ENCODE data around the gene PPP2R5C. TPM values are rescaled to one million over a fixed set of nuclear protein-coding genes. Genes with fewer than 3 reads are reported as not detected.

Gene PPP2R5C
- total RNA-seq, 4 donors from 2014 or later, result 63.3 to 113 (median 75.9) TPM

DNA sequence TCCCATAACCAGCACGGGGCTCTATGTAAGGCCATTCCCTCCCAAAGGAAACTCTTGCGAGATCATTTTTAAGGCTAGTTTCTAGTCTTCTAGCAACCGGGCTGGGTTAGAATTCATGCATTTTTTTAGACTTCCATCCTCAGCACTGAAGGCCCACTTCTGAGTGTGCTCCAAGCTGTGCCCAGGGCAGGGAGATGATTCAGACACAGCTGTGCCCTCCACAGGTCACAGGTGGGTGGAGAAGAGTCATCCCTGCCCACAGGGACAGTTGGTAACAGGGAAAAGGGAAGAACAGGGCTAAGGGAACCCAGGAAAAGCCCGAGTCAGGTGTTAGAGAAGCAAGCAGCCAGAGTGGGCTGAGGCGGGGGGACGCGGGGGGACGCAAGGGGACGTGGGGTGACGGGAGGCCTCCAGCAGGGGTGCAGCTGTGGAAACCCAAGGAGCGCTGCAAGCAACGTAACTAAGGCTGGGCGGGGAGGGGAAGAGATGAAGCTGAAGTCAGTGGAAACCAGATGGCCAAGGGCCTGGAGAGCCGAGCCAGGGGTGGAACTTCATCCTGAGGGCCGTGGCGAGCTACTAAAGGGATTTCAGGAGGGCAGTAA is 27.2 kb upstream of the PPP2R5C start:
- no peak for TF ChIP-seq POLR2A (IDR thresholded peaks at IDR 0.05)
- TF ChIP-seq, protein P1, sequence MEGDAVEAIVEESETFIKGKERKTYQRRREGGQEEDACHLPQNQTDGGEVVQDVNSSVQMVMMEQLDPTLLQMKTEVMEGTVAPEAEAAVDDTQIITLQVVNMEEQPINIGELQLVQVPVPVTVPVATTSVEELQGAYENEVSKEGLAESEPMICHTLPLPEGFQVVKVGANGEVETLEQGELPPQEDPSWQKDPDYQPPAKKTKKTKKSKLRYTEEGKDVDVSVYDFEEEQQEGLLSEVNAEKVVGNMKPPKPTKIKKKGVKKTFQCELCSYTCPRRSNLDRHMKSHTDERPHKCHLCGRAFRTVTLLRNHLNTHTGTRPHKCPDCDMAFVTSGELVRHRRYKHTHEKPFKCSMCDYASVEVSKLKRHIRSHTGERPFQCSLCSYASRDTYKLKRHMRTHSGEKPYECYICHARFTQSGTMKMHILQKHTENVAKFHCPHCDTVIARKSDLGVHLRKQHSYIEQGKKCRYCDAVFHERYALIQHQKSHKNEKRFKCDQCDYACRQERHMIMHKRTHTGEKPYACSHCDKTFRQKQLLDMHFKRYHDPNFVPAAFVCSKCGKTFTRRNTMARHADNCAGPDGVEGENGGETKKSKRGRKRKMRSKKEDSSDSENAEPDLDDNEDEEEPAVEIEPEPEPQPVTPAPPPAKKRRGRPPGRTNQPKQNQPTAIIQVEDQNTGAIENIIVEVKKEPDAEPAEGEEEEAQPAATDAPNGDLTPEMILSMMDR (IDR thresholded peaks at IDR 0.05), result no peak
- TF ChIP-seq EP300 (IDR thresholded peaks at IDR 0.05), result no peak
- no peak overlapping the region for H3K4me3 ChIP-seq
- 76 to 81% methylated on average over 16 of the region's 16 CpGs for WGBS, 2 donors
- peaks cover 0 to 11% (median 4%) of the 10 kb centered on the region in 4 donors for H3K4me1 ChIP-seq
- no peaks in the 10 kb centered on the region for H3K9me3 ChIP-seq
- H3K27me3 ChIP-seq, result peaks cover 0 to 3% of the 10 kb centered on the region in 2 donors
- no peak for DNase-seq (ENCODE audit: low spot score in 2 of 2)
- H3K27ac ChIP-seq, result no peak overlapping the region
- no peaks in the 10 kb centered on the region for H3K36me3 ChIP-seq

DNA sequence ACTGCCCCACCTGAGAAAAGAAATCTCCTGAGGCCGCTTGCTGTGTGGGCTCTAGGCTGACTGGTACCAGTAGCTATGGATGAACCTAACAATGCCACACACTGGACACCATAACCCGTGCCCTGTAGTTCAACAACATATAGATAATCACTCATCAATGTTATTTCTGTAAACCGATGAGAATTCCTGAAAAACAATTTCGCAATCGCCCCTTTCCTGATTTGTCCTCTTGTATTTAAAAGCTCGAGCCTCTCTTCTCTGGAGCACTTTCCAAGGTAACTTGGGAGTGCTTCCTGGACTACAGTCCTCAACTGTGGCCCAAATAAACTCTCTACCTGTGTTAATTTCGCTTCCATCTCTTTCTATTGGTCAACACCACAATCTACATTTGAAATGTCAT is 26.1 kb upstream of the PPP2R5C start:
- no peak for DNase-seq (ENCODE audit: low spot score in 2 of 2)
- peaks cover 0 to 3% of the 10 kb centered on the region in 2 donors for H3K27me3 ChIP-seq
- TF ChIP-seq EP300 (IDR thresholded peaks at IDR 0.05) (no peak), POLR2A (IDR thresholded peaks at IDR 0.05) (no peak)
- TF ChIP-seq, protein P1 (IDR thresholded peaks at IDR 0.05), result no peak
- H3K27ac ChIP-seq, result no peak overlapping the region
- WGBS, 2 donors, result 84 to 86% methylated on average over 7 of the region's 7 CpGs
- peaks cover 0 to 1% (median 0%) of the 10 kb centered on the region in 4 donors for H3K9me3 ChIP-seq
- H3K4me3 ChIP-seq, result no peak overlapping the region
- no peaks in the 10 kb centered on the region for H3K36me3 ChIP-seq
- peaks cover 0 to 11% (median 4%) of the 10 kb centered on the region in 4 donors for H3K4me1 ChIP-seq

DNA sequence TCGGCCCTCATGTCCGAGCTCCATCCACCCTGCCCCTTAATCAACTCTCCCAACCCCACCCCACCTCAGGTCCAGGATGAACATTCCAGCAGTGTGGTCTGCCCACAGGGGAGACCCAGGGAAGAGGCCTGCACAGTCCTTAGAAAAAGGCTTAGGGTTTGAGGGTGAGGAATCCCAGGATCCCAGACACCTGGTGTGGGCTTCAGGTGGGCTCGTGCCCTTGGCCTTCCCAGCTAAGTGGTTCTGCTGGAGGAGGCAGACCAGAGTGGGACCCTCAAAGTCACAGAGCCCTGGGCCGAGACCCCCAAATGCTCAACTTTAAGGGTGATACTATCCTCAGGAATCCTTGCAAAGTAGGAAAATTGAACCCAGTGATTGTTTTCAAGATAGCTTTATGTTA is 25.4 kb upstream of the PPP2R5C start:
- no peak overlapping the region for H3K4me3 ChIP-seq
- H3K4me1 ChIP-seq, result peaks cover 0 to 10% (median 4%) of the 10 kb centered on the region in 4 donors
- peaks cover 0 to 3% of the 10 kb centered on the region in 2 donors for H3K27me3 ChIP-seq
- 79 to 87% methylated on average over 4 of the region's 4 CpGs for WGBS, 2 donors
- H3K9me3 ChIP-seq, result peaks cover 0 to 7% (median 0%) of the 10 kb centered on the region in 4 donors
- H3K36me3 ChIP-seq, result no peaks in the 10 kb centered on the region
- no peak for TF ChIP-seq POLR2A (IDR thresholded peaks at IDR 0.05)
- no peak for TF ChIP-seq EP300 (IDR thresholded peaks at IDR 0.05)
- TF ChIP-seq, protein P1 (IDR thresholded peaks at IDR 0.05), result no peak
- no peak for DNase-seq (ENCODE audit: low spot score in 2 of 2)
- no peak overlapping the region for H3K27ac ChIP-seq

DNA sequence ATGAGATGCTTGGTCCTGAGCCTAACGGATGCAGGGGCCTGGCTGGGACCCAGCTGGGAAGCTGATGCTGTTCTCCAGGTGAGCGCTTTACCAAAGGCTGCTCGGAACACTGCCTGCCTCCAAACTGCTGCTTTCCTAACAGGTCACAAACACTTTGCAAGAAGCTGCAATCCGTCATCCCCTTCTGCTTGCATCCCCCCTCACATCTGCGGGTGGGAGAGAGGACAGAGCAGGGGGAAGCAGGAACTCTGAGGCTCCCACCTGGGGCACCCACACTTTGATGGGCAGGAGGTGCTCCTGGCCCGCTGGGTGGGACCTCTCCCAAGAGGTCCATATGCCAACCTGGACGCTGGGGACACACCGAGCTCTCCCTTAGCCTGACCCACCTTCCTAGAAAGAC is 24.9 kb upstream of the PPP2R5C start:
- peaks cover 0 to 5% (median 1%) of the 10 kb centered on the region in 4 donors for H3K4me1 ChIP-seq
- H3K9me3 ChIP-seq, result peaks cover 0 to 11% (median 0%) of the 10 kb centered on the region in 4 donors
- peaks cover 0 to 3% of the 10 kb centered on the region in 2 donors for H3K27me3 ChIP-seq
- H3K27ac ChIP-seq, result no peak overlapping the region
- 79 to 85% methylated on average over 8 of the region's 8 CpGs for WGBS, 2 donors
- TF ChIP-seq, protein P1 (IDR thresholded peaks at IDR 0.05), result no peak
- TF ChIP-seq EP300 (IDR thresholded peaks at IDR 0.05), result no peak
- TF ChIP-seq POLR2A (IDR thresholded peaks at IDR 0.05), result no peak
- H3K36me3 ChIP-seq, result no peaks in the 10 kb centered on the region
- no peak overlapping the region for H3K4me3 ChIP-seq
- no peak for DNase-seq (ENCODE audit: low spot score in 2 of 2)

DNA sequence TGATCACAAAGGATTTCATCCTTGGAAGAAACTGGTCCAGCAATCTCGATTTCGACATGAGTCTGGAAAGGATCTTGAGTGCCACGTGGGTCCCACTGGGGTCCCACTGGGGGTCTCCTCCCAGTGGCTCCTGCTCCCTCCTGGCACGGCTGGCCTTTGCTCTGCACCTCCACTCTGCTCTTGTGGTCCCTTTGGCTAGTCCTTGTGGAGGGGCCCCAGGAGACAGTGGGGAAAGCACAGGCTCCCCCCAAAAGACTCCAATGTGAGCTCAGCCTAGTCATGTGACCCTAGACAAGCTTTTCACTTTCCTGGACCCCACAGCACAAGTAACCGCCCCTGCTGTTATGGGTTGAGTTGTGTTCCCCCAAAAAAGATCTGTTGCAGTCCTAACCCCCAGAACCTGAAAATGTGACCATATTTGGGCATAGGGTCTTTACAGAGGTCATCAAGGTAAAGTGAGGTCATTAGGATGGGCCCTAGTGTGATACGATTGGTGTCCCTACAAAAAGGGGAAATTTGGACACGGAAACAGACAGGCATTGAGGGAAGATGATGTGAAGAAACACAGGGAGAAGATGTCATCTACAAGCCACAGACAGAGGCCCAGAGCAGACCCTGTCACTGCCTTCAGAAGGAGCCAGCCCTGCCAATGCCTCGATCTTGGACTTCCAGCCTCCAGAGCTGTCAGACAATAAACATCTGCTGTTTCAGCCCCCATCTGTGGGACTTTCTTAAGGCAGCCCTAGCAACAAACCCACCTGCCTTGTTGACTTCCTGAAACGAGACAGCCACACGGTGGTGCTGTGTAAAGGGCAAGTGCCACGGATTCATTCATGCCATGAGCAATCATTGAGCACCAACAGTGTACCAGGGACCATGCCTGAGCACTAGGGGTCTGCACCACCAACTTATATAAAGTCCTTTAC is 23.8 kb upstream of the PPP2R5C start:
- Histone ChIP-seq H3K4me1 (no peaks in the 10 kb centered on the region), H3K27me3 (peaks cover 0 to 3% of the 10 kb centered on the region in 2 donors), H3K4me3 (no peak overlapping the region), H3K27ac (no peak overlapping the region), H3K36me3 (no peaks in the 10 kb centered on the region), H3K9me3 (peaks cover 0 to 11% (median 0%) of the 10 kb centered on the region in 4 donors)
- TF ChIP-seq, protein P1 (IDR thresholded peaks at IDR 0.05), result no peak
- TF ChIP-seq EP300 (IDR thresholded peaks at IDR 0.05), result no peak
- TF ChIP-seq POLR2A (IDR thresholded peaks at IDR 0.05), result no peak
- DNase-seq (ENCODE audit: low spot score in 2 of 2), result no peak
- 76 to 83% methylated on average over 11 of the region's 11 CpGs for WGBS, 2 donors

Data from tibial nerve (tissue), 4 donors.